Activated CD4-positive, alpha-beta T cell treated with anti-CD3 and anti-CD28 coated beads, Interleukin-2, amount 10 ng/mL, durations not matched to agents 24 days and 14 days (primary cell): Measurements from ENCODE around the gene PFKFB4. TPM values are rescaled to one million over a fixed set of nuclear protein-coding genes. Genes with fewer than 3 reads are reported as not detected.

ENCODE experiments used
- DNase-seq: peaks from one replicate; pipeline ENCODE4 v3.0.0; 2022
- H3K27ac Mint-ChIP-seq: one replicate; pipeline ENCODE4 v1.8.0; 2022; ENCODE audit warnings: mild to moderate bottlenecking, mixed read lengths
- H3K27me3 Mint-ChIP-seq: one replicate; pipeline ENCODE4 v1.8.0; 2022; ENCODE audit warnings: mixed read lengths
- H3K36me3 Mint-ChIP-seq: one replicate; pipeline ENCODE4 v1.8.0; 2022; ENCODE audit warnings: low read depth, mild to moderate bottlenecking, mixed read lengths
- H3K4me1 Mint-ChIP-seq: one replicate; pipeline ENCODE4 v1.8.0; 2021; ENCODE audit warnings: mixed read lengths
- H3K4me3 Mint-ChIP-seq: one replicate; pipeline ENCODE4 v1.8.0; 2022; ENCODE audit warnings: mild to moderate bottlenecking, moderate library complexity, mixed read lengths
- H3K9me3 Mint-ChIP-seq: one replicate; pipeline ENCODE4 v1.8.0; 2021; ENCODE audit warnings: mixed read lengths
- intact Hi-C: fragments of 100-400 bp; cut with micrococcal nuclease; formaldehyde crosslinking; loops from one replicate; pipeline ENCODE4 v1.15.1; 2023
- total RNA-seq: library from RNA; stranded (reverse); gene quantifications from 2 replicates; pipeline ENCODE4 v1.2.3, GENCODE V29; 2022

PFKFB4 gene
- total RNA-seq, 1 donor from 2014 or later = 44.0 TPM

GRCh38 chr3:48518638-48519276 is 37.8 kb downstream of the PFKFB4 start:
- no peaks in the 10 kb centered on the region for H3K27me3 Mint-ChIP-seq
- intact Hi-C loops = no loop called here
- H3K27ac Mint-ChIP-seq = no peak overlapping the region
- no peak overlapping the region for H3K4me3 Mint-ChIP-seq
- no peaks in the 10 kb centered on the region for H3K9me3 Mint-ChIP-seq
- peaks cover 26% of the 10 kb centered on the region for H3K36me3 Mint-ChIP-seq
- peak; percentile 73 for DNase-seq
- H3K4me1 Mint-ChIP-seq = peaks cover 55% of the 10 kb centered on the region

- peaks cover 57% of the 10 kb centered on the region for H3K4me1 Mint-ChIP-seq
- peaks cover 23% of the 10 kb centered on the region for H3K36me3 Mint-ChIP-seq
- H3K4me3 Mint-ChIP-seq = no peak overlapping the region
- no peak for DNase-seq
- no peaks in the 10 kb centered on the region for H3K9me3 Mint-ChIP-seq
- H3K27me3 Mint-ChIP-seq = no peaks in the 10 kb centered on the region
- intact Hi-C loops = no loop called here
- H3K27ac Mint-ChIP-seq = no peak overlapping the region
Observed at GRCh38 chr3:48518069-48518468, 38.5 kb downstream of the PFKFB4 start.

- Mint-ChIP-seq H3K36me3 (peaks cover 21% of the 10 kb centered on the region), H3K9me3 (no peaks in the 10 kb centered on the region), H3K27ac (no peak overlapping the region), H3K4me1 (peaks cover 57% of the 10 kb centered on the region), H3K27me3 (no peaks in the 10 kb centered on the region), H3K4me3 (peak overlapping the region; percentile 25)
- intact Hi-C loops = no loop called here
- peak; percentile 80 for DNase-seq
Observed at GRCh38 chr3:48516571-48516970, 40.0 kb downstream of the PFKFB4 start.

GRCh38 chr3:48514431-48515227 is 42.0 kb downstream of the PFKFB4 start:
- peak overlapping the region; percentile 52 for H3K4me3 Mint-ChIP-seq
- H3K4me1 Mint-ChIP-seq = peaks cover 55% of the 10 kb centered on the region
- no peaks in the 10 kb centered on the region for H3K9me3 Mint-ChIP-seq
- peak overlapping the region; percentile 41 for H3K27ac Mint-ChIP-seq
- peak; percentile 88 for DNase-seq
- intact Hi-C loops = loop anchor here (1.0 kb wide), 2 partner anchors 7 to 14 kb away; no protein-coding TSS in a partner anchor
- no peaks in the 10 kb centered on the region for H3K27me3 Mint-ChIP-seq
- peaks cover 14% of the 10 kb centered on the region for H3K36me3 Mint-ChIP-seq

- intact Hi-C loops = no loop called here
- H3K27ac Mint-ChIP-seq = no peak overlapping the region
- H3K4me1 Mint-ChIP-seq = peaks cover 44% of the 10 kb centered on the region
- DNase-seq = no peak
- no peaks in the 10 kb centered on the region for H3K27me3 Mint-ChIP-seq
- peaks cover 8% of the 10 kb centered on the region for H3K36me3 Mint-ChIP-seq
- H3K9me3 Mint-ChIP-seq = no peaks in the 10 kb centered on the region
- no peak overlapping the region for H3K4me3 Mint-ChIP-seq
Observed at GRCh38 chr3:48511551-48511950, 45.1 kb downstream of the PFKFB4 start.

GRCh38 chr3:48507256-48508061 is 49.1 kb downstream of the PFKFB4 start:
- peaks cover 4% of the 10 kb centered on the region for H3K36me3 Mint-ChIP-seq
- intact Hi-C loops = loop anchor here (1.0 to 5.0 kb wide), 5 partner anchors 8 to 61 kb away; partner anchors contain the start of genes ATRIP and PFKFB4
- peak overlapping the region; percentile 38 for H3K4me3 Mint-ChIP-seq
- peak overlapping the region; percentile 44 for H3K27ac Mint-ChIP-seq
- no peaks in the 10 kb centered on the region for H3K9me3 Mint-ChIP-seq
- no peaks in the 10 kb centered on the region for H3K27me3 Mint-ChIP-seq
- peak; percentile 91 for DNase-seq
- peaks cover 40% of the 10 kb centered on the region for H3K4me1 Mint-ChIP-seq

- DNase-seq = no peak
- peaks cover 4% of the 10 kb centered on the region for H3K36me3 Mint-ChIP-seq
- no peak overlapping the region for H3K27ac Mint-ChIP-seq
- H3K4me1 Mint-ChIP-seq = peaks cover 50% of the 10 kb centered on the region
- intact Hi-C loops = loop anchor here (2.0 to 5.0 kb wide), 2 partner anchors 51 to 59 kb away; partner anchors contain the start of genes ATRIP and PFKFB4
- no peaks in the 10 kb centered on the region for H3K9me3 Mint-ChIP-seq
- H3K27me3 Mint-ChIP-seq = no peaks in the 10 kb centered on the region
- H3K4me3 Mint-ChIP-seq = peak overlapping the region; percentile 58
Observed at GRCh38 chr3:48505968-48506504, 50.6 kb downstream of the PFKFB4 start.

GRCh38 chr3:48505146-48505545 is 51.5 kb downstream of the PFKFB4 start:
- Mint-ChIP-seq H3K4me1 (peaks cover 52% of the 10 kb centered on the region), H3K36me3 (peaks cover 8% of the 10 kb centered on the region), H3K27ac (no peak overlapping the region), H3K27me3 (no peaks in the 10 kb centered on the region), H3K4me3 (peak overlapping the region; percentile 85), H3K9me3 (no peaks in the 10 kb centered on the region)
- intact Hi-C loops = loop anchor here (5.0 kb wide), 1 partner anchor 52 kb away; the partner anchor contains the start of gene PFKFB4
- no peak for DNase-seq

- peak within 1 kb of the TSS; percentile 85 for H3K4me3 Mint-ChIP-seq
- intact Hi-C loops = no loop called here
- no peaks in the 10 kb centered on the region for H3K27me3 Mint-ChIP-seq
- DNase-seq = peak; percentile 91
- peak within 1 kb of the TSS; percentile 84 for H3K27ac Mint-ChIP-seq
- no peaks in the 10 kb centered on the region for H3K9me3 Mint-ChIP-seq
- H3K4me1 Mint-ChIP-seq = peaks cover 52% of the 10 kb centered on the region
- peaks cover 12% of the 10 kb centered on the region for H3K36me3 Mint-ChIP-seq
Observed at GRCh38 chr3:48504051-48504946, 52.3 kb downstream of the PFKFB4 start, which contains the start of gene SHISA5. Gene SHISA5, minus strand, starts transcription at chr3:48504174. Its CDS starts 80 bp downstream, at chr3:48504094.

- Mint-ChIP-seq H3K4me1 (peaks cover 52% of the 10 kb centered on the region), H3K36me3 (peaks cover 16% of the 10 kb centered on the region), H3K27me3 (no peaks in the 10 kb centered on the region), H3K4me3 (peak overlapping the region; percentile 85), H3K9me3 (no peaks in the 10 kb centered on the region), H3K27ac (peak overlapping the region; percentile 84)
- no peak for DNase-seq
- intact Hi-C loops = no loop called here
Observed at GRCh38 chr3:48503401-48504050, 53.1 kb downstream of the PFKFB4 start.

- Mint-ChIP-seq H3K27me3 (no peaks in the 10 kb centered on the region), H3K4me1 (peaks cover 52% of the 10 kb centered on the region), H3K4me3 (peak overlapping the region; percentile 85), H3K9me3 (no peaks in the 10 kb centered on the region), H3K27ac (peak overlapping the region; percentile 84), H3K36me3 (peaks cover 23% of the 10 kb centered on the region)
- intact Hi-C loops = no loop called here
- no peak for DNase-seq
Observed at GRCh38 chr3:48502728-48503168, 53.9 kb downstream of the PFKFB4 start.

GRCh38 chr3:48502121-48502520 is 54.5 kb downstream of the PFKFB4 start:
- H3K27ac Mint-ChIP-seq = peak overlapping the region; percentile 84
- H3K36me3 Mint-ChIP-seq = peaks cover 27% of the 10 kb centered on the region
- no peaks in the 10 kb centered on the region for H3K9me3 Mint-ChIP-seq
- no peaks in the 10 kb centered on the region for H3K27me3 Mint-ChIP-seq
- H3K4me3 Mint-ChIP-seq = peak overlapping the region; percentile 85
- intact Hi-C loops = no loop called here
- H3K4me1 Mint-ChIP-seq = peaks cover 46% of the 10 kb centered on the region
- no peak for DNase-seq
